ENCODE measurements around the gene CARD14.

DNA sequence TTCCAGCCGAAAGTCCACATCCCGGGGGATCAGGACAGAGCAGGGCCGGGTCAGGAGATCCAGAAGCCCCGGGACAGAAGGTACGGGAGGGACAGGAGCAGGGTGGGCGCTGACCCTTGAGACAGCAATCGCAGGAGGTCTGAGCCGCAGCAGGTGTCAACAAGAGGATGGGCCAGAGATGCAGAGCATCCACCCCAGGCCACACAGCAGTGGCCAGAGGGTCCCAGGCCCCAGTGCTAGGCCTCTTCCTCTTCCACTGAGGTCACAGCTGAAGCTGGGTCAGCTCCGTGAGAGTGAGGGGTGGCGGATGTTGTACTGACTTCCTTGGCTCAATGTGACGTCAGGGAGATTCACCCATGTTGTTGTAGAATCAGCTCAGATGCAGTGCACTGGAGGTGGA is 82.1 kb downstream of the CARD14 start:
- TF ChIP-seq EZH2 (IDR thresholded peaks at IDR 0.05; ENCODE audit: low read depth, unreplicated experiment) (no peak), CREB1 (CRISPR knock-in tag; IDR thresholded peaks at IDR 0.05; ENCODE audit: low read depth) (no peak), EZH2phosphoT487 (IDR thresholded peaks at IDR 0.05; ENCODE audit: unreplicated experiment) (no peak), JUNB (IDR thresholded peaks at IDR 0.05; ENCODE audit: unreplicated experiment) (no peak), NANOG (IDR thresholded peaks at IDR 0.05; ENCODE audit: borderline replicate concordance) (no peak), POLR2AphosphoS5 (IDR thresholded peaks at IDR 0.05; ENCODE audit: low read depth) (no peak), STAT1 (IDR thresholded peaks at IDR 0.05; ENCODE audit: unreplicated experiment) (no peak)
- TF ChIP-seq, protein P1, sequence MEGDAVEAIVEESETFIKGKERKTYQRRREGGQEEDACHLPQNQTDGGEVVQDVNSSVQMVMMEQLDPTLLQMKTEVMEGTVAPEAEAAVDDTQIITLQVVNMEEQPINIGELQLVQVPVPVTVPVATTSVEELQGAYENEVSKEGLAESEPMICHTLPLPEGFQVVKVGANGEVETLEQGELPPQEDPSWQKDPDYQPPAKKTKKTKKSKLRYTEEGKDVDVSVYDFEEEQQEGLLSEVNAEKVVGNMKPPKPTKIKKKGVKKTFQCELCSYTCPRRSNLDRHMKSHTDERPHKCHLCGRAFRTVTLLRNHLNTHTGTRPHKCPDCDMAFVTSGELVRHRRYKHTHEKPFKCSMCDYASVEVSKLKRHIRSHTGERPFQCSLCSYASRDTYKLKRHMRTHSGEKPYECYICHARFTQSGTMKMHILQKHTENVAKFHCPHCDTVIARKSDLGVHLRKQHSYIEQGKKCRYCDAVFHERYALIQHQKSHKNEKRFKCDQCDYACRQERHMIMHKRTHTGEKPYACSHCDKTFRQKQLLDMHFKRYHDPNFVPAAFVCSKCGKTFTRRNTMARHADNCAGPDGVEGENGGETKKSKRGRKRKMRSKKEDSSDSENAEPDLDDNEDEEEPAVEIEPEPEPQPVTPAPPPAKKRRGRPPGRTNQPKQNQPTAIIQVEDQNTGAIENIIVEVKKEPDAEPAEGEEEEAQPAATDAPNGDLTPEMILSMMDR (conservative IDR thresholded peaks at IDR 0.05; ENCODE audit: low read depth in 2 of 2) = no peak
- TF ChIP-seq, protein P2, sequence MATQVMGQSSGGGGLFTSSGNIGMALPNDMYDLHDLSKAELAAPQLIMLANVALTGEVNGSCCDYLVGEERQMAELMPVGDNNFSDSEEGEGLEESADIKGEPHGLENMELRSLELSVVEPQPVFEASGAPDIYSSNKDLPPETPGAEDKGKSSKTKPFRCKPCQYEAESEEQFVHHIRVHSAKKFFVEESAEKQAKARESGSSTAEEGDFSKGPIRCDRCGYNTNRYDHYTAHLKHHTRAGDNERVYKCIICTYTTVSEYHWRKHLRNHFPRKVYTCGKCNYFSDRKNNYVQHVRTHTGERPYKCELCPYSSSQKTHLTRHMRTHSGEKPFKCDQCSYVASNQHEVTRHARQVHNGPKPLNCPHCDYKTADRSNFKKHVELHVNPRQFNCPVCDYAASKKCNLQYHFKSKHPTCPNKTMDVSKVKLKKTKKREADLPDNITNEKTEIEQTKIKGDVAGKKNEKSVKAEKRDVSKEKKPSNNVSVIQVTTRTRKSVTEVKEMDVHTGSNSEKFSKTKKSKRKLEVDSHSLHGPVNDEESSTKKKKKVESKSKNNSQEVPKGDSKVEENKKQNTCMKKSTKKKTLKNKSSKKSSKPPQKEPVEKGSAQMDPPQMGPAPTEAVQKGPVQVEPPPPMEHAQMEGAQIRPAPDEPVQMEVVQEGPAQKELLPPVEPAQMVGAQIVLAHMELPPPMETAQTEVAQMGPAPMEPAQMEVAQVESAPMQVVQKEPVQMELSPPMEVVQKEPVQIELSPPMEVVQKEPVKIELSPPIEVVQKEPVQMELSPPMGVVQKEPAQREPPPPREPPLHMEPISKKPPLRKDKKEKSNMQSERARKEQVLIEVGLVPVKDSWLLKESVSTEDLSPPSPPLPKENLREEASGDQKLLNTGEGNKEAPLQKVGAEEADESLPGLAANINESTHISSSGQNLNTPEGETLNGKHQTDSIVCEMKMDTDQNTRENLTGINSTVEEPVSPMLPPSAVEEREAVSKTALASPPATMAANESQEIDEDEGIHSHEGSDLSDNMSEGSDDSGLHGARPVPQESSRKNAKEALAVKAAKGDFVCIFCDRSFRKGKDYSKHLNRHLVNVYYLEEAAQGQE (IDR thresholded peaks at IDR 0.05; ENCODE audit: unreplicated experiment) = no peak
- TF ChIP-seq, protein P3, sequence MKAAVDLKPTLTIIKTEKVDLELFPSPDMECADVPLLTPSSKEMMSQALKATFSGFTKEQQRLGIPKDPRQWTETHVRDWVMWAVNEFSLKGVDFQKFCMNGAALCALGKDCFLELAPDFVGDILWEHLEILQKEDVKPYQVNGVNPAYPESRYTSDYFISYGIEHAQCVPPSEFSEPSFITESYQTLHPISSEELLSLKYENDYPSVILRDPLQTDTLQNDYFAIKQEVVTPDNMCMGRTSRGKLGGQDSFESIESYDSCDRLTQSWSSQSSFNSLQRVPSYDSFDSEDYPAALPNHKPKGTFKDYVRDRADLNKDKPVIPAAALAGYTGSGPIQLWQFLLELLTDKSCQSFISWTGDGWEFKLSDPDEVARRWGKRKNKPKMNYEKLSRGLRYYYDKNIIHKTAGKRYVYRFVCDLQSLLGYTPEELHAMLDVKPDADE (IDR thresholded peaks at IDR 0.05) = no peak
